GM06990 (cell line): ENCODE results near the gene GRK5.

ENCODE experiments used
- DNase-seq: peaks from one replicate; pipeline ENCODE4 v3.0.0-alpha.2; 2011; ENCODE audit not compliant: insufficient read length; ENCODE audit errors: extremely low read depth
- H3K27me3 ChIP-seq: replicated peaks from 2 replicates; pipeline ENCODE4 v1.6.0; 2011; ENCODE audit warnings: low read length; ENCODE audit not compliant: control insufficient read depth, insufficient read depth
- H3K36me3 ChIP-seq: 2 replicates; pipeline ENCODE4 v1.5.1; 2011; ENCODE audit warnings: low read length; ENCODE audit not compliant: control insufficient read depth, insufficient read depth
- H3K4me3 ChIP-seq: replicated peaks from 2 replicates; pipeline ENCODE4 v1.5.1; 2011; ENCODE audit warnings: low read depth, mild to moderate bottlenecking, control low read depth, low read length
- TF ChIP-seq, protein P1 (sequence below): IDR thresholded peaks from 2 replicates; pipeline ENCODE4 v1.5.1; 2011; ENCODE audit warnings: low read length, control low read depth, mild to moderate bottlenecking, inconsistent platforms; ENCODE audit not compliant: insufficient read depth, poor library complexity, severe bottlenecking

GRK5 gene

DNA sequence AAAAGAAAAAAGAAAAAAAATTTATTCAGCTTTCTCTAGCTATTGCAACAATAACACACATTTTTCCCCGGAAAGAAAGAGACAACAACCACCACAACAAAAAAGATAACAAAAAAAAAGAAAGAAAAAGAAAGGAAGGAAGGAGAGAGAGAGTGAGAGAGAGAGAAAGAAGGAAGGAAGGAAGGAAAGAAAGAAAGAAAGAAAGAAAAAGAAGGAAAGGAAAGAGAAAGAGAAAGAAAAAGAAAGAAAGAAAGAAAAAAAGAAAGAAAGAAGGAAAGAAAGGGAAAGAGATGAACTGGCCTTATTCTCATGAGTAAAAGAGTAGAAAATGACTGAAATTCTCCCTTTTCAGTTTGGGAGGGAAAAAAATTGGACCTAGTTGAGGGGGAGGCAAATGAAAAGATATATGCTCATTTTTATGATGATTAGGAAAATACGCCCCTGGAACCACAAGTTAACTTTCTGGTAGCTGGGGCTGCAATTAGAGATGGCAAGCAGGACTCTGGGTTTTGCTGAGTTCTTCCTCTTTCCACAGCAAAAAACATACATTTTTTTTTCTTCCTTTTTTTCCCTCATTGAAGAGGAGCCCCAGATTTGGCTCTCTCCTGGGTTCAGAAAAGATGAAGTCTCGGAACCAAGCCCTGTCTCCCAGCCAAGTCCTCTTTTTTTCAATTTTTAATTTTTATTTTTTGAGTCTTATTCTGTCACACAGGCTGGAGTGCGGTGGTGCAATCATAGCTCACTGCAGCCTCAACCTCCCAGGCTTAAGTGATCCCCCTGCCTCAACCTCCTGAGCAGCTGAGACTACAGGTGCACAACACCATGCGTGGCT lies 16.2 kb upstream of the GRK5 start:
- DNase-seq, result no peak
- Histone ChIP-seq H3K36me3 (no peaks in the 10 kb centered on the region), H3K4me3 (no peak overlapping the region), H3K27me3 (no peaks in the 10 kb centered on the region)
- TF ChIP-seq, protein P1, sequence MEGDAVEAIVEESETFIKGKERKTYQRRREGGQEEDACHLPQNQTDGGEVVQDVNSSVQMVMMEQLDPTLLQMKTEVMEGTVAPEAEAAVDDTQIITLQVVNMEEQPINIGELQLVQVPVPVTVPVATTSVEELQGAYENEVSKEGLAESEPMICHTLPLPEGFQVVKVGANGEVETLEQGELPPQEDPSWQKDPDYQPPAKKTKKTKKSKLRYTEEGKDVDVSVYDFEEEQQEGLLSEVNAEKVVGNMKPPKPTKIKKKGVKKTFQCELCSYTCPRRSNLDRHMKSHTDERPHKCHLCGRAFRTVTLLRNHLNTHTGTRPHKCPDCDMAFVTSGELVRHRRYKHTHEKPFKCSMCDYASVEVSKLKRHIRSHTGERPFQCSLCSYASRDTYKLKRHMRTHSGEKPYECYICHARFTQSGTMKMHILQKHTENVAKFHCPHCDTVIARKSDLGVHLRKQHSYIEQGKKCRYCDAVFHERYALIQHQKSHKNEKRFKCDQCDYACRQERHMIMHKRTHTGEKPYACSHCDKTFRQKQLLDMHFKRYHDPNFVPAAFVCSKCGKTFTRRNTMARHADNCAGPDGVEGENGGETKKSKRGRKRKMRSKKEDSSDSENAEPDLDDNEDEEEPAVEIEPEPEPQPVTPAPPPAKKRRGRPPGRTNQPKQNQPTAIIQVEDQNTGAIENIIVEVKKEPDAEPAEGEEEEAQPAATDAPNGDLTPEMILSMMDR, result no peak

DNA sequence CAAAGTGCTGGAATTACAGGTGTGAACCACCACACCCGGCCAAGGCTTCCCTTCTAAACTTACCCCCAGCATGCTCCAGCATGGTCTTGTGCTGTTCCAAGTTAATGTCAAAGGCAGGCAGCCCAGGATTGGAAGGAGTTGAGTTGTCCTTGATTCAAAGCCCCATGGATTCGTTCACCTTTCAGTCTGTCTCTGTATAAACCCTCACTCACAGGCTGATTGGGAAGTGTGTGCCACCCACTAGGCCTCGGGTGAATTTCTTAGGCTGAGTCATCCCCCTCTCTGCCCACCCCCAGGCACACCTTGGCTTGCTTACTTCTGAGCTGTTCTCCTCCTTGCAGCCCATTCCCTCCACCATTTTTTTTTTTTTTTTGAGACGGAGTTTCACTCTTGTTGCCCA lies 15.5 kb upstream of the GRK5 start:
- DNase-seq, result no peak
- Histone ChIP-seq H3K36me3 (no peaks in the 10 kb centered on the region), H3K27me3 (no peaks in the 10 kb centered on the region), H3K4me3 (no peak overlapping the region)
- TF ChIP-seq, protein P1, result no peak

DNA sequence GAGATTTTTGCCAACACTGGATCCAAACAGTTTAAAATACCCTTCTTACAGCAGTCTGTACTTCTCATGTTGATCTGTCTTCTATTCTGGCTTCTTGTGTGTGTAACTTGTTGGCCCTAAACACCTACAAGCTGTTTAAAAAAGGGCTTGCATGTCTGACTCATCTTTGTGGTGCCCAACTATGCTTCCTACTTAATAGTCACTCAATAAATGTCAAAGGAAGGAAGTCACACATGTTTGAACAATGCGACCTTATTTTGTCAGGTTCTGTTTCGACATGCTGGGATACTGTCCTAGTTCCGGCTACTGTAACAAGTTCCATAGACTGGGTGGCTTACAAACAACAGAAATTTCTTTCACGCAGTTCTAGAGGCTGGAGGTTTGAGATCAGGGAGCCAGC lies 9.4 kb upstream of the GRK5 start:
- TF ChIP-seq, protein P1, result no peak
- no peaks in the 10 kb centered on the region for H3K36me3 ChIP-seq
- DNase-seq, result no peak
- H3K27me3 ChIP-seq, result no peaks in the 10 kb centered on the region
- no peak overlapping the region for H3K4me3 ChIP-seq

DNA sequence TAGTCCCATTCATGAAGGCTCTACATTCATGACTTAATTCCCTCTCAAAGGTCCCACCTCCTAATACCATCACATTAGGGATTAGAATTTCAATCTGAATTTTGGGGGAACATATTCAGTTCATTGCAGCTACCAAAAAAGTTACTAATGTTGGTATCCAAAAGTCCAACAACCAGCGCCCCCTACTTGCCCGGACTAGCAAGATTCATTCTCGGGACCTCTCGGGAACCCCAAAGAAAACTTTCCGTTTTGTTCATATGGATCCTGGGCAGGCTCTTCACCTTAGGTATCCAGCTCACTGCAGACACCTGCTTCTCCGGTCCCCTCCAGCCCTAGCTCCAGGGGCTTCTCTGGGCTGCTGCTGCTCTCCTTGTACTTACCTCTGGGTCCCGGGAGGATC lies 8.9 kb upstream of the GRK5 start:
- TF ChIP-seq, protein P1, result peak; percentile 73

DNA sequence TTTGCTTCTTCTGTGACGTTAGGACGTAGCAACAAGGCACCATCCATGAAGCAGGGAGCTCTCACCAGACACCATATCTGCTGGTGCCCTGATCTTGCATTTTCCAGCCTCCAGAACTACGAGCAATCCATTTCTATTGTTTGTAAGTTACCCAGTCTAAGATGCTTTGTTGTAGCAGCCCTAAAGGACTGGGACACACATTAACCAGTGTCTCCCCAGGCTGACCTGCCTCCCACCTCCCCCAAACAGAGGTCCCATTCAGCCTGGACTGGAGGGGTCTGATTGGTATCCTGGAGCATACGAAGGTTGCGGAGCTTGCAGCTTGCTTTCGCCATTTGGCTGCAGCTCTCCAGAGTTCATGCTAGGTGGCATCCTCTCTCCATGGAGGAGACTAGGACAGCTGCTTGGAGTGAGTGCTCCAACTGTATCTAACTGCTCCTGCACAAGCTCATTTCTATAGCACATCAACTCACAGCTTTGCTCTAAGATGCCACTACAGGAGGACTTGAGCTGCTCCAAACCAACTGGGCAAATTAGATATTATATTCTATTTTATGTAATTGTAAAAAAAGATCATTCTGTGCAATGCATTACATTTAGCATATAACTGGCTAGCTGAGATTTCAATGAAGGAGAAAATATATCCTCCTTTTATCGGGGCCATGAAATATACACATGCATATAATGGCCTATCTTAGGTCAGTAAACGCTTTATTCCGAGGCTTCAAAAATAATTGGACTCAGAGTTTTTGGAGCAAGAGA lies 8.0 kb upstream of the GRK5 start:
- Histone ChIP-seq H3K27me3 (no peaks in the 10 kb centered on the region), H3K4me3 (no peak overlapping the region), H3K36me3 (no peaks in the 10 kb centered on the region)
- no peak for DNase-seq
- TF ChIP-seq, protein P1, result peak; percentile 68

More for the DNA sequence above, 8.9 kb upstream of the GRK5 start:
- Histone ChIP-seq H3K36me3 (no peaks in the 10 kb centered on the region), H3K27me3 (no peaks in the 10 kb centered on the region), H3K4me3 (no peak overlapping the region)
- DNase-seq, result no peak
